Hematopoietic multipotent progenitor cell treated with erythropoietin and hydrocortisone succinate and interleukin-3 and kit ligand, for 6 days (in vitro differentiated cells): ENCODE data around the gene SGSH.
"Not testable (repeated sequence)": the region's sequence is repeated elsewhere in the genome, so short reads cannot be mapped to it uniquely, and the experiment has no call there.

Experiments used
- DNase-seq: peaks from one replicate; pipeline ENCODE4 v3.0.0-alpha.2; 2015

SGSH gene

GRCh38 chr17:80220054-80220735 lies at the start of gene SGSH, which contains the start of gene SLC26A11:
TSS of gene SGSH (minus strand) at chr17:80220333. CDS start at chr17:80220313, 20 bp downstream.
TSS of gene SLC26A11 (plus strand) at chr17:80220427. CDS start at chr17:80221561, 1,134 bp downstream.
- peak; percentile 24 for DNase-seq

DNA sequence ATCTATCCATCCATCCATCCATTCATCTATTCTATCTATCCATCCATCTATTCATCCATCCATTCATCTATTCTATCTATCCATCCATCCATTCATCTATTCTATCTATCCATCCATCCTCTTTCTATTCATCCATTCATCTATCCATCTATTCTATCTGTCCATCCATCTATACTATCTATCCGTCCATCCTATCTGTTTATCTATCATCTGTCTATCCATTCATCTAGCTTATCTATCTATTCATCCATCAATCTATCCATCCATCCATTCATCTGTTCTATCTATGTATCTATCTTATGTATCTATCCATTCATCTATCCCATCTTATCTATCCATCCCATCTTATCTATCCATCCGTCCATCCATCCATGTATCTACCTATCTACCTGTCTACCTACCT lies 49.3 kb upstream of the SGSH start:
- no peak for DNase-seq

GRCh38 chr17:80268427-80268826 lies 48.3 kb upstream of the SGSH start:
- DNase-seq: no peak

GRCh38 chr17:80267391-80267790 lies 47.3 kb upstream of the SGSH start:
- no peak for DNase-seq

GRCh38 chr17:80265205-80266068 lies 45.3 kb upstream of the SGSH start:
- no peak for DNase-seq

DNA sequence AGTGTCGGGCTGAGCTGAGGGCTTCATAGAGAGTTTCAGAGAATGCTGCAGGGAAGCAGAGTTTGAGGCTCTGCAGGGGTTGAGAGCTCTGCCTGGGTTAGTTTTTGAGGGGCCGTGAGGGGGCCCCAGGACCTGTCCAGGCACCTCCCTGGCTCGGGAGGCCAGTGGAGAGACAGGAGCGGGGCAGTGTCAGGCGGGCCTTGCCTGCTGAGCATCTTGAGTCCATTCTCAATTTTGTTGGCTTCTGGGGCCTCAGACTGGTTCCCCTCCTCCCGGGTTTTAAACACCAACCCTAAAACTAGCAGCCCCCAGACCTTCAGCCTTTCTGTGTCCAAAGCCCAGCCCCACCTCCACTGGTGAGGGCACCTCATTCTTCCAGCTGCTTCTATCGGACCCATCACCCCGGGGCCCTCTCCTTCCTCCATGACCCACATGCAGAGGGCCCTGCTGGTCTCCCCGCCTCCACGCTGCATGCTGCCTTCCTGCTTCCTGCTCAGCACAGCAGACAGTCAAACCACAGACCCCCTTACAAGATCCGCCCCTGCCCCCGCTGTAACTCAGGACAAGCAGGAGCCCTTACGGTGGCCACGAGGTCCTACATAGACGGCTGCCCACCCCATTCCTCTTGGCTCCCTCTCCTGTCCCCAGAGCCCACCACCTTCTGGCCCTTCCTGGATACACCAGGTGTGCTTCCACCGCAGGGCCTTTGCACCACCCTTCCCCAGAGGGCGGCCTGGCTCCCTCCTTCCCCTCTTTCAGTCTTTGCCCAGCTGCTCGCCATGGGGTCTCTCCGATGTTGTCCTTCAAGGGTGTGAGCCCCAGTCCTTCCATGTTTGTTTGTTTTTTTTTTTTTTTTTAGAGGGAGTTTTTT lies 44.3 kb upstream of the SGSH start:
- DNase-seq: peak; percentile 45

DNA sequence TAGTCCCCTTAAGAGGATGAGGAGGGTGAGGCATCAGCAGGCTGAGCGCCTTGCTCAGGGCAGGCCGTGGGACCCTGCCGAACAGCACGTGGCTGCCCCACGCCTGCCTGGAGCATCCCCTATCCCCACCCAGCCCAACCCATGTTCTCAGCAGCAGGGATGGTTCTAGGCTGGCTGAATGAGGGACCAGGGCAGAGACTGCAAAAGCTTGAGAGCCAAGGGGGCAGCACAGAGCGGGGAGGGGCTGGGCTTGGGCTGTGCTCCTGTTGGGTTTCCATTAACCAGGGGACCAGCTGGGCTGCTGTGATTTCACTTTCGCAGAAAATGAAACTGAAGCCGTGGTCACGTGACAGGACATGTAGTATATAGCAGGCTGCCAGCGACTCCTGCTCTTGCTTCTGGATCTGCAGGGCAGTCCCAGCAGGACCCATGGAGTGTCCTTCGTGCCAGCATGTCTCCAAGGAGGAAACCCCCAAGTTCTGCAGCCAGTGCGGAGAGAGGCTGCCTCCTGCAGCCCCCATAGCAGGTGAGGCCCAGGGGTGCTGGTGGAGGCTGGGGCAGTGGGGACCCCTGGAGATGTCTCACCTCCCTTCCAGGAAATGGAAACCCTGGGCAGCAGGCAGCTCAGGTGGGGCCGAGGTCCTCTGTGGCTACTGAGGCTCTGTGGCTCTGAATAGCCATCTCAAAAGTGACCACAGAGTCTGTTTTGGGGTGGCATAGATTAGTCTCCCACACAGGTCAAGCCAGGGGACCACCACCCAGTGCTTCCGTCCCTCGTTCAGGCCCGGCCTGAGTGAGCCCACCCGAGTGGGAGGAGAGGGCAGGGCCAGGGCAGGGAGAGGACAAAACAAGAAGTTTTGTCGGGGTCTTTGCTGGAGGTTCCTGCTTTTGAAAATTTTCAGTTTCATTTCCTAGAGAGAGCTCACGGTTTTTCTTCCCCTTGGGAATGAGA lies 43.4 kb upstream of the SGSH start:
- DNase-seq: peak; percentile 90

DNA sequence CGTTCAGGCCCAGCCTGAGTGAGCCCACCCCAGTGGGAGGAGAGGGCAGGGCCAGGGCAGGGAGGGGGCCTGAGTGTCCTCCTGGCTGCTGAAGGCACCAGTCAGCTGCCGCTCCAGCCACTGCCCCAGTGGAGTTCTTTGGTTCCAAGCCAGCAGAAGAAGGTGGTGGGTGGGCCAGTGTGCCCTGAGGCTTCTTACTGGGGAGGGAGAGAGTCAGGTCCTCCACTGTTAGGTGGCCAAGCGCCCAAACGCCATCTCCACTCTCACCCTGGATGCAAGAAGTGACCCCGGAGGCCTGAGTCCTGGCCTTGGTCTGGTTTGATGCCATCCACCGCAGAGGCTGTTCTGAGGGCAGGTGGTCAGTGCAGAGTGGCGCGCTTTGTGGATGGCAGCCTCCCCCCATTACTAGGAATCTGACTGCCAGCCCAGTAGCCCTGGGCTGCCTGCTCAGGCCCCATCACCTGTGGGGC lies 42.7 kb upstream of the SGSH start:
- DNase-seq: no peak

GRCh38 chr17:80262291-80262690 lies 42.2 kb upstream of the SGSH start:
- no peak for DNase-seq

DNA sequence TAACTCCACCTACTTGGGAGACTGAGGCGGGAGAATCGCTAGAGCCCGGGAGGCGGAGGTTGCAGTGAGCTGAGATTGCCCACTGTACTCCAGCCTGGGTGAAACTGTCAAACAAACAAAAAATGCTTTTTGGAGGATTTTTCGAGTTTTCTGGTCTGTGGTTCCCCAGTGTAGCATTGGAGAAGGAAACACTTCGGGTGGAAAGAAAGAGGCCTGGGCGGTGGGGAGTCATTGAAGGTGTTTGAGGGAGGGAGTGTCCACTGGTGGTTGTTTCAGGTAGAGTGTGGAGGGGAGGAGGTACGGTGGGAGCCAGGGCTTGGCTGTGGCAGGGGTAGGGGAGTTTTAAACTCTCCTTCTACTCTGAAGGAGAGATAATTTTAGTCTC lies 41.8 kb upstream of the SGSH start:
- DNase-seq: no peak

GRCh38 chr17:80261159-80261894 lies 41.2 kb upstream of the SGSH start:
- peak; percentile 64 for DNase-seq

GRCh38 chr17:80260791-80261158 lies 40.6 kb upstream of the SGSH start, which contains the start of gene RNF213:
TSS of gene RNF213 (plus strand) at chr17:80260852. CDS start at chr17:80263682, 2,830 bp downstream.
- peak; percentile 60 for DNase-seq

DNA sequence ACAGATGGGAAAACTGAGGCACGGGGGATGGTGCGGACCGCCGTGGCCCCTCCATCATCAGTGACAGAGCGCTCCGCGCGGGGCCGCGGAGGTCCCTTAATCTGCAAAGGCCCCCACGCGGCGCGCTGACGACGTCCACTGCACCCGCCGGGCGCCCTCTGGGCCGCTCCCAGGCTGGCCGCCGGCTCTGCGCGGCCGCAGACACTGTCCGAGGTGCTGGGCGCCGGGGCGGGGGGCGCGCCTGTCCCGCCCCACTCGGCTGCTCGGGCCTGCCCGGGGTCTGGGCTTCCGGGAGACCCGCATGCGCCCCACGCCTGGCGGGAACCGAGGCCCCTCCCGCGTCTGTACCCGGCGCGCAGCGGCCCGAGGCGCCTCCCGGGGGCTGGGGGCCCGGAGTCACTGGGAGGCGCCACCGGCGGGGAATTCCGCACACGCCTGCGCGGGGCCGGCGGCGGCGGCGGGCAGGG lies 40.0 kb upstream of the SGSH start:
- DNase-seq: peak; percentile 63

GRCh38 chr17:80259457-80260068 lies 39.4 kb upstream of the SGSH start:
- DNase-seq: no peak

- DNase-seq: not testable (repeated sequence)
Observed at GRCh38 chr17:80258296-80258695, 38.2 kb upstream of the SGSH start.

DNA sequence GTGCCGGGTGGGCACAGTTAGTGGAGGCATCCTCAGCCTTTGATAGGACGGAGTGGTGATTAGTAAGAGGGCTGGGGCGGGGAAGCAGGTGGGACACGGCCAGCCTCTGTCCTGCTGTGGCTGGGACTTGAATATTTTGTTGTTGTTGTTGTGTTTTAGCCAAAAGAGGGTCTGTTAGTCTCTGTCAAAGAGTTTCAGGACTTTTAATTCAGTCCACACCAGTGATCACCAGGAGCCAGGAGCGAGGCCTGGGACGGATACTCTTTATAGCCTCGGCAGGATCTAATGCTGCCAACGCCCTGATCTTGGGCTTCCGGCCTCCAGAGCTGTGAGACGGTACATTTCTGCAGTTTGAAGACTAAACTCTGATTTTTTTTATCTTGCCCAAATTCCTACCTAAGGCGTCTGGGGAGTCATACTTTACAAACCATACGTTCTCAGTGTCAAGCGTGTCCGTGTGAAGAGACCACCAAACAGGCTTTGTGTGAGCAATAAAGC lies 37.6 kb upstream of the SGSH start:
- DNase-seq: no peak

DNA sequence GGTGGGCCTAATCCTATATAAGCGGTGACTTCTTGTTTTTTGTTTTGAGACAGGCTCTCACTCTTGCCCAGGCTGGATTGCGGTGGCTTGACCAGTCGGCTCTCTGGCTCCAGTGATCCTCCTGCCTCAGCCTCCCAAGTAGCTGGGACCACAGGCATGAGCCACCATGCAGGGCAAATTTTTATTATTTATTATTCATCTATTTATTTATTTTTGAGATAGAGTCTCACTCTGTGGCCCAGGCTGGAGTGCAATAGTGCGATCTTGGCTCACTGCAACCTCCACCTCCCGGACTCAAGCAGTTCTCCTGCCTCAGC lies 35.9 kb upstream of the SGSH start:
- DNase-seq: no peak

GRCh38 chr17:80254396-80255251 lies 34.5 kb upstream of the SGSH start:
- peak; percentile 96 for DNase-seq

DNA sequence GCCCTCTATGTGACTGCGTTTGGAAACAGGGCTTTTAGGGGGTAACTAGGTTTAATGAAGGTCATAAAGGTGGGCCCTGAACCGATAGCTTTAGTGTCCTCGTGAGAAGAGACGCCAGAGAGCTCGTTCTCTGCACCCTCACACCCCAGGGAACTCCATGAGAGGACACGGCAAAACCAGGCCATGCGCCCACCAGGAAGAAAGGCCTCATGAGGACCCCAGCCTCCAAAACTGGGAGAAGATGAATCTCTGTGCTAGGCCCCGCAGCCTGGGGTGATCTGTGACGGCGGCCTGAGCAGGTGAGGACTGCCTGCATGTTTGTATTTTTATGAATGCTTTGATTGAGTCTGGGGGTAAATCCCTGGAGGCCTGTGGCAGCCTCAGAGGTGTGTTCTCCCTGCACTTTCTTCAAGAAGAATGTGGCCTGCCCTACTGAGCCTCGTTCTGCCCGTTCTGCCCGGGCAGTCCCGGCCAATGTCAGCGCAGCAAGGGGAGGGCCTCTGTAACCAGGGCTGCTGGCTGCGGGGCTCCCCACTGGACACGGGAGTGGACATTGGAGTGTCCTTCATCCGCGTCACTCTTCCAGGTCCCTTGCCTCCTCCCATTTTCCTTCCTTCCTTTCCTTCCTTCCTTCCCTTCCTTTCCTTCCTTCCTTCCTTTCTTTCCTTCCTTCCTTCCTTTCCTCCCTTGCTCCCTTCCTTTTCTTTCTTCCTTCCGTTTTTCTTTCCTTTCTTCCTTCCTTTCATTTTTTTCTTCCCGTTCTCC lies 33.7 kb upstream of the SGSH start:
- no peak for DNase-seq
